Naive thymus-derived CD4-positive, alpha-beta T cell (primary cell): Measurements from ENCODE around the gene VWA5B1. TPM values are rescaled to one million over a fixed set of nuclear protein-coding genes. Genes with fewer than 3 reads are reported as not detected.

Experiments used
- ATAC-seq: fragments of 150-1000 bp; cut with Tn5 transposase; 2 replicates; pipeline ENCODE4 v1.10.0; 2021; ENCODE audit warnings: mild to moderate bottlenecking, moderate library complexity
- CTCF ChIA-PET: fragments of 350-600 bp; sonication (Branson Sonifier 250); formaldehyde crosslinking; loops from one replicate; lab custom pipeline; 2021; ENCODE audit warnings: antibody characterized with exemption; lab: Charles Lee
- POLR2A ChIA-PET: fragments of 350-600 bp; sonication (Branson Sonifier 250); formaldehyde crosslinking; loops from one replicate; lab custom pipeline; 2021; ENCODE audit warnings: antibody characterized with exemption, inconsistent platforms; lab: Charles Lee
- DNase-seq, 9 donors: peaks; one replicate each; pipeline versions ENCODE4 v3.0.0 to v3.0.0-alpha.2; 2020 to 2022; ENCODE audit warnings: mixed read lengths in 1 of 9
- H3K27ac ChIP-seq: one replicate; pipeline ENCODE4 v1.7.0; 2013; ENCODE audit warnings: mild to moderate bottlenecking, low read depth, low read length, moderate library complexity
- H3K27me3 ChIP-seq, 2 donors: one replicate each; pipeline ENCODE4 v1.7.0; 2013; ENCODE audit warnings: low read length in 2 of 2, mild to moderate bottlenecking in 2 of 2, moderate library complexity in 2 of 2; ENCODE audit not compliant: control insufficient read depth in 2 of 2, insufficient read depth in 2 of 2
- H3K36me3 ChIP-seq, 3 experiments: 1 replicate in 2 of 3; 2 replicates in 1 of 3; pipeline ENCODE4 v1.7.0; 2013; ENCODE audit warnings: low read length in 3 of 3, mild to moderate bottlenecking in 3 of 3, moderate library complexity in 1 of 3; ENCODE audit not compliant: insufficient read depth in 3 of 3, control insufficient read depth in 2 of 3
- H3K4me1 ChIP-seq, 2 donors: one replicate each; pipeline ENCODE4 v1.7.0; 2013; ENCODE audit warnings: low read length in 2 of 2, mild to moderate bottlenecking in 2 of 2, moderate library complexity in 1 of 2; ENCODE audit not compliant: control insufficient read depth in 2 of 2, insufficient read depth in 2 of 2
- H3K4me3 ChIP-seq: 2 replicates; pipeline ENCODE4 v1.7.0; 2013; ENCODE audit warnings: mild to moderate bottlenecking, low read length
- H3K9me3 ChIP-seq, 3 experiments: 1 replicate in 2 of 3; 2 replicates in 1 of 3; pipeline ENCODE4 v1.7.0; 2013; ENCODE audit warnings: low read length in 3 of 3; ENCODE audit not compliant: control insufficient read depth in 2 of 3
- H3K27ac Mint-ChIP-seq, 9 donors: one replicate each; pipeline ENCODE4 v1.8.0; 2020 to 2022; ENCODE audit warnings: mixed read lengths in 9 of 9, mild to moderate bottlenecking in 8 of 9, moderate library complexity in 5 of 9, inconsistent platforms in 2 of 9
- H3K27me3 Mint-ChIP-seq, 5 donors: one replicate each; pipeline ENCODE4 v1.8.0; 2021 to 2022; ENCODE audit warnings: mixed read lengths in 5 of 5, mild to moderate bottlenecking in 1 of 5
- H3K36me3 Mint-ChIP-seq, 5 donors: one replicate each; pipeline ENCODE4 v1.8.0; 2020 to 2022; ENCODE audit warnings: mixed read lengths in 5 of 5, mild to moderate bottlenecking in 3 of 5, inconsistent platforms in 1 of 5
- H3K4me1 Mint-ChIP-seq, 7 donors: one replicate each; pipeline ENCODE4 v1.8.0; 2020 to 2022; ENCODE audit warnings: mixed read lengths in 7 of 7, mild to moderate bottlenecking in 3 of 7, inconsistent platforms in 1 of 7
- H3K4me3 Mint-ChIP-seq, 10 donors: one replicate each; pipeline ENCODE4 v1.8.0; 2020 to 2022; ENCODE audit warnings: mild to moderate bottlenecking in 10 of 10, mixed read lengths in 10 of 10, moderate library complexity in 6 of 10, inconsistent platforms in 2 of 10
- H3K9me3 Mint-ChIP-seq, 11 donors: one replicate each; pipeline ENCODE4 v1.8.0; 2020 to 2022; ENCODE audit warnings: mixed read lengths in 11 of 11, mild to moderate bottlenecking in 4 of 11, inconsistent platforms in 1 of 11, moderate library complexity in 1 of 11
- intact Hi-C, 2 donors: fragments of 100-400 bp; cut with micrococcal nuclease; formaldehyde crosslinking; loops; one replicate each; pipeline ENCODE4 v1.15.1; 2023
- polyA plus RNA-seq, 2 donors: library from polyadenylated mRNA; unstranded; fragments of 300-500 nt; fragmentation: Illumina TruSeq; gene quantifications; one replicate each; pipeline ENCODE4 v1.2.3, GENCODE V29; 2021
- total RNA-seq, 6 experiments: library from RNA in 5 of 6; stranded (reverse) in 5 of 6; gene quantifications; 1 replicate in 5 of 6; 2 replicates in 1 of 6; pipeline ENCODE4 v1.2.3 and lab custom pipeline; 2021 to 2026

Gene VWA5B1
- total and polyA plus RNA-seq, 7 experiments from 2014 or later = 0.05 to 0.46 (median 0.08) TPM; not detected in 2

- Mint-ChIP-seq H3K27me3 (peaks cover 28 to 40% (median 32%) of the 10 kb centered on the region in 5 donors), H3K27ac (no peak overlapping the region), H3K4me1 (peaks cover 3 to 11% (median 8%) of the 10 kb centered on the region in 7 donors), H3K4me3 (no peak overlapping the region), H3K9me3 (peaks cover 0 to 3% (median 0%) of the 10 kb centered on the region in 11 donors), H3K36me3 (peaks cover 0 to 4% (median 0%) of the 10 kb centered on the region in 5 donors)
- no peaks in the 10 kb centered on the region for H3K4me1 ChIP-seq
- no peak overlapping the region for H3K27ac ChIP-seq
- ATAC-seq (no peak), DNase-seq (no peak)
- H3K9me3 ChIP-seq = no peaks in the 10 kb centered on the region
- no peak overlapping the region for H3K4me3 ChIP-seq
- ChIA-PET CTCF (no interaction called here), POLR2A (no interaction called here)
- intact Hi-C loops = no loop called here
- peaks cover 3 to 4% of the 10 kb centered on the region in 2 donors for H3K27me3 ChIP-seq
- H3K36me3 ChIP-seq = no peaks in the 10 kb centered on the region
Measured at GRCh38 chr1:20358761-20359263, 68.1 kb downstream of the VWA5B1 start.

DNA sequence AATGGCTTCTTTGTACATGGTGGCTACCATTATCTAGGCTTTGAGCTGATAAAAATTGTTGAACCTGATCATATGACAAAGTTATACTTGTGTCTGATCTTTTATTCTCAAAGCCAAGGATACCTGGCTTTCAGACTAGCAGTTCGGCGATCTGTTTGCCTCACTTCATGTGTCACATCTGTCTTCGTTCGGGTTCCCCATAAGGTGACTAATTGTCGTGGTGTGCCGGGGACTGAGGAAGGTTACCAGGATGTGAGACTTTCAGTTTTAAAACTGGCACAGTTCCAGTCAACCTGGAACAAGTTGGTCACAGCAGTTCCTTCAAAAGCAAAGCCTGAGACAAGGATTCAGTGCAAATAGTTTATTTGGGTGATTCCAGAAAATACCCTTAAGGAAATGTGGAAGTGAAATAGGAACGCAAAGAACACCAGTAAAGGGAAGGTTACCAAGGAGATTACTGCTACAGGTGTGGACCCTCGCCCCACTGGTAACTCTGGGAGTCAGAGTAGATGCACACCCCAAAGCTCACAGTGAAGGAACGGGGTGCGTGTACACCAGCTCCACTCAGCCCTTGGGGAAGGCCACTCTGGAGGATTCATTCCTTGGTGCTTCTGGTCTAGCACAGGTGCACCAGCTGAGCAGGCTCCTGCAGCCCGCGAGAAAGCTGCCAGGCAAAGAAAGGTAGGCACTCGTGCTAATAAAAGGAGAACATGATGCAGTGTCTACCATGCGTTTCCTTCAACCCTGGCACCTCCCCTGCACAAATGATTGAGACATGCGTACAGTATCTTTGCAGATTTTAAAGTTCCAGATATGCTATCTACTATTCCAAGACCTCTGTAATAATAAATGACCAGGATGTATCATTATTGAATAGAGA is 69.0 kb downstream of the VWA5B1 start:
- ATAC-seq (no peak), DNase-seq (peak in 2 of 9 donors; percentile 13 to 47)
- Mint-ChIP-seq H3K4me1 (peaks cover 3 to 11% (median 8%) of the 10 kb centered on the region in 7 donors), H3K4me3 (peak overlapping the region in 2 of 10 donors; percentile 18 to 20), H3K27me3 (peaks cover 36 to 49% (median 41%) of the 10 kb centered on the region in 5 donors), H3K27ac (no peak overlapping the region), H3K9me3 (peaks cover 0 to 3% (median 0%) of the 10 kb centered on the region in 11 donors), H3K36me3 (peaks cover 0 to 4% (median 0%) of the 10 kb centered on the region in 5 donors)
- ChIA-PET CTCF (interaction anchor here (0.5 kb wide), 1 partner anchor 1278 kb away, joined by 3 read pairs; no protein-coding TSS in a partner anchor), POLR2A (no interaction called here)
- Histone ChIP-seq H3K27me3 (peaks cover 3 to 4% of the 10 kb centered on the region in 2 donors), H3K4me1 (no peaks in the 10 kb centered on the region), H3K9me3 (no peaks in the 10 kb centered on the region), H3K4me3 (no peak overlapping the region), H3K36me3 (no peaks in the 10 kb centered on the region), H3K27ac (no peak overlapping the region)
- intact Hi-C loops = no loop called here

DNA sequence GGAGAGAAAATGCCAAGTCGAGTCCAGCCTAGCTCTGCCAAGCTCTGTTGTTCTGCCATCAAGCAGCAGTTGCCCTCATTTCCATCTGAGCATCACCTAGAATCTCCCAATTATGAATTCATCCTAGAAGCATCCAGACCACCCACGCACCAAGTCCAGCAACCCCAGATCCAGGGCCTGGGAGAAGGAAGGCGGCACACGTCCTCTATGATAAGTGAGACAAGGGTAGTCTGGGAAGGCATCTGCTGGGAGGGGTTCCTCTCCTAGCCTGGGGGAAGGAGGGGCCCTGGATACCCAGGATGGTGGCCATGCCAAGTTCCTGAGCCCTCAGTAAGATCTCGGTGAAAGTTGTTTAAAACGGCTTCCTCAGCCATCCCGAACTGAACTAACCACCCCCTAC is 70.7 kb downstream of the VWA5B1 start:
- H3K27me3 Mint-ChIP-seq = peaks cover 38 to 64% (median 50%) of the 10 kb centered on the region in 5 donors
- H3K9me3 ChIP-seq = no peaks in the 10 kb centered on the region
- POLR2A ChIA-PET = no interaction called here
- CTCF ChIA-PET = interaction anchor here (1.2 kb wide), 1 partner anchor 130 kb away, joined by 5 read pairs; no protein-coding TSS in a partner anchor
- H3K27ac Mint-ChIP-seq = no peak overlapping the region
- DNase-seq (no peak), ATAC-seq (no peak)
- peaks cover 0 to 4% (median 0%) of the 10 kb centered on the region in 5 donors for H3K36me3 Mint-ChIP-seq
- H3K4me1 Mint-ChIP-seq = peaks cover 5 to 11% (median 8%) of the 10 kb centered on the region in 7 donors
- H3K4me1 ChIP-seq = no peaks in the 10 kb centered on the region
- H3K4me3 Mint-ChIP-seq = no peak overlapping the region
- intact Hi-C loops = loop anchor here in 1 of 2 donors (1.0 kb wide), 1 partner anchor 132 kb away; no protein-coding TSS in a partner anchor
- H3K4me3 ChIP-seq = no peak overlapping the region
- peaks cover 0 to 3% (median 0%) of the 10 kb centered on the region in 11 donors for H3K9me3 Mint-ChIP-seq
- H3K36me3 ChIP-seq = no peaks in the 10 kb centered on the region
- no peak overlapping the region for H3K27ac ChIP-seq
- H3K27me3 ChIP-seq = peaks cover 3 to 8% of the 10 kb centered on the region in 2 donors

- Histone ChIP-seq H3K4me1 (no peaks in the 10 kb centered on the region), H3K4me3 (no peak overlapping the region), H3K27ac (no peak overlapping the region), H3K27me3 (peaks cover 3 to 8% of the 10 kb centered on the region in 2 donors), H3K9me3 (no peaks in the 10 kb centered on the region), H3K36me3 (no peaks in the 10 kb centered on the region)
- DNase-seq = peak in 2 of 9 donors; percentile 8 to 38
- ChIA-PET POLR2A (no interaction called here), CTCF (interaction anchor here (0.6 to 1.2 kb wide), 2 partner anchors 130 to 447 kb away, joined by 3 to 5 read pairs; no protein-coding TSS in a partner anchor)
- peaks cover 39 to 69% (median 50%) of the 10 kb centered on the region in 5 donors for H3K27me3 Mint-ChIP-seq
- no peak for ATAC-seq
- no peak overlapping the region for H3K27ac Mint-ChIP-seq
- peaks cover 0 to 4% (median 0%) of the 10 kb centered on the region in 5 donors for H3K36me3 Mint-ChIP-seq
- intact Hi-C loops = loop anchor here in 1 of 2 donors (1.0 kb wide), 1 partner anchor 131 kb away; no protein-coding TSS in a partner anchor
- H3K4me3 Mint-ChIP-seq = no peak overlapping the region
- peaks cover 0 to 3% (median 0%) of the 10 kb centered on the region in 11 donors for H3K9me3 Mint-ChIP-seq
- peaks cover 5 to 11% (median 8%) of the 10 kb centered on the region in 7 donors for H3K4me1 Mint-ChIP-seq
Measured at GRCh38 chr1:20361805-20362381, 71.2 kb downstream of the VWA5B1 start.

DNA sequence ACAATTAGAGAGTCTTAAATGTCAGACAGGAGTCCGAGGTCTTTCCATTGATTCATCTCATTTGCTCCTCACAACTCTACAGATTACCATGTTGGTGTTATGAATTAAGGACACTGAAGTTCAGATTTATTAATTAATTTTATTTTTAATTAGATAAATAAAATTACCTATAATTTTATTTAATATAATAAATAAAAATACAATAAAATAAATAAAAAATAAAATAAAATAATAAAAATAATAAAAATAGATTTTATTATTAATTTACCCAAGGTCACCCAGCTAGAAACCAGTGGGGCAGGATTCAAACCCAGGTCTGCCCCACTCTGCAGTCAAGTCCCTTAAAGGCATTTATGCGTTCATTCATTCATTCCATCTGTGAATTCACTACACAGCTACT is 72.2 kb downstream of the VWA5B1 start:
- no peaks in the 10 kb centered on the region for H3K36me3 ChIP-seq
- Mint-ChIP-seq H3K36me3 (peaks cover 0 to 4% (median 0%) of the 10 kb centered on the region in 5 donors), H3K9me3 (peaks cover 0 to 3% (median 0%) of the 10 kb centered on the region in 11 donors), H3K27ac (no peak overlapping the region), H3K4me3 (no peak overlapping the region), H3K4me1 (peaks cover 4 to 18% (median 10%) of the 10 kb centered on the region in 7 donors), H3K27me3 (peaks cover 48 to 79% (median 57%) of the 10 kb centered on the region in 5 donors)
- intact Hi-C loops = no loop called here
- H3K9me3 ChIP-seq = no peaks in the 10 kb centered on the region
- no peak for DNase-seq
- ChIA-PET CTCF (interaction anchor here (1.2 kb wide), 1 partner anchor 129 kb away, joined by 5 read pairs; no protein-coding TSS in a partner anchor), POLR2A (no interaction called here)
- no peak for ATAC-seq
- no peak overlapping the region for H3K4me3 ChIP-seq
- no peaks in the 10 kb centered on the region for H3K4me1 ChIP-seq
- H3K27me3 ChIP-seq = peaks cover 3 to 14% of the 10 kb centered on the region in 2 donors
- H3K27ac ChIP-seq = no peak overlapping the region

- Mint-ChIP-seq H3K4me1 (peaks cover 0 to 12% (median 5%) of the 10 kb centered on the region in 7 donors), H3K9me3 (peaks cover 0 to 3% (median 0%) of the 10 kb centered on the region in 11 donors), H3K4me3 (peak overlapping the region in 2 of 10 donors; percentile 12 to 78), H3K27me3 (peaks cover 52 to 78% (median 63%) of the 10 kb centered on the region in 5 donors), H3K36me3 (peaks cover 0 to 4% (median 0%) of the 10 kb centered on the region in 5 donors), H3K27ac (no peak overlapping the region)
- no peak for ATAC-seq
- no peaks in the 10 kb centered on the region for H3K36me3 ChIP-seq
- intact Hi-C loops = no loop called here
- CTCF ChIA-PET = no interaction called here
- H3K4me3 ChIP-seq = no peak overlapping the region
- no peaks in the 10 kb centered on the region for H3K4me1 ChIP-seq
- POLR2A ChIA-PET = no interaction called here
- H3K27ac ChIP-seq = no peak overlapping the region
- no peak for DNase-seq
- peaks cover 3 to 10% of the 10 kb centered on the region in 2 donors for H3K27me3 ChIP-seq
- H3K9me3 ChIP-seq = no peaks in the 10 kb centered on the region
Measured at GRCh38 chr1:20365421-20366055, 74.9 kb downstream of the VWA5B1 start.
